HG02610 (cell line): Measurements from ENCODE around the gene CDC25A.

Source experiments
- ATAC-seq: cut with Tn5 transposase; IDR thresholded peaks from one replicate; pipeline ENCODE4 v1.9.1; 2021; ENCODE audit warnings: mild to moderate bottlenecking, moderate library complexity; ENCODE audit not compliant: unreplicated experiment

CDC25A gene

GRCh38 chr3:48196611-48197010 is 8.4 kb upstream of the CDC25A start:
- ATAC-seq, result no peak

GRCh38 chr3:48194446-48195071 is 6.3 kb upstream of the CDC25A start:
- no peak for ATAC-seq

- no peak for ATAC-seq
Observed at GRCh38 chr3:48190911-48191310, 2.7 kb upstream of the CDC25A start.

- ATAC-seq, result no peak
Observed at GRCh38 chr3:48189321-48189720, 1.1 kb upstream of the CDC25A start.

- ATAC-seq, result peak; percentile 22
Observed at GRCh38 chr3:48187579-48188265, 495 bp downstream of the CDC25A start.

GRCh38 chr3:48187301-48187578 is 977 bp downstream of the CDC25A start:
- ATAC-seq, result no peak

- no peak for ATAC-seq
Observed at GRCh38 chr3:48186631-48187300, 1.5 kb downstream of the CDC25A start.

GRCh38 chr3:48185129-48185528 is 3.1 kb downstream of the CDC25A start:
- no peak for ATAC-seq

- no peak for ATAC-seq
Observed at GRCh38 chr3:48184299-48184698, 3.9 kb downstream of the CDC25A start.

GRCh38 chr3:48180531-48181253 is 7.5 kb downstream of the CDC25A start:
- ATAC-seq, result no peak

- no peak for ATAC-seq
Observed at GRCh38 chr3:48180021-48180420, 8.2 kb downstream of the CDC25A start.

GRCh38 chr3:48178072-48178471 is 10.1 kb downstream of the CDC25A start:
- ATAC-seq, result no peak

- no peak for ATAC-seq
Observed at GRCh38 chr3:48157950-48158376, 30.3 kb downstream of the CDC25A start.

GRCh38 chr3:48157202-48157840 is 30.9 kb downstream of the CDC25A start:
- no peak for ATAC-seq

GRCh38 chr3:48156163-48156562 is 32.1 kb downstream of the CDC25A start:
- no peak for ATAC-seq

- ATAC-seq, result no peak
Observed at GRCh38 chr3:48155122-48155521, 33.1 kb downstream of the CDC25A start.

GRCh38 chr3:48151807-48152427 is 36.3 kb downstream of the CDC25A start:
- no peak for ATAC-seq

GRCh38 chr3:48151058-48151806 is 37.0 kb downstream of the CDC25A start:
- ATAC-seq, result peak; percentile 57

GRCh38 chr3:48143992-48144391 is 44.2 kb downstream of the CDC25A start:
- ATAC-seq, result no peak

GRCh38 chr3:48143567-48143966 is 44.6 kb downstream of the CDC25A start:
- no peak for ATAC-seq
